Measurements from ENCODE around the gene UNC5CL.

The UNC5CL gene

DNA sequence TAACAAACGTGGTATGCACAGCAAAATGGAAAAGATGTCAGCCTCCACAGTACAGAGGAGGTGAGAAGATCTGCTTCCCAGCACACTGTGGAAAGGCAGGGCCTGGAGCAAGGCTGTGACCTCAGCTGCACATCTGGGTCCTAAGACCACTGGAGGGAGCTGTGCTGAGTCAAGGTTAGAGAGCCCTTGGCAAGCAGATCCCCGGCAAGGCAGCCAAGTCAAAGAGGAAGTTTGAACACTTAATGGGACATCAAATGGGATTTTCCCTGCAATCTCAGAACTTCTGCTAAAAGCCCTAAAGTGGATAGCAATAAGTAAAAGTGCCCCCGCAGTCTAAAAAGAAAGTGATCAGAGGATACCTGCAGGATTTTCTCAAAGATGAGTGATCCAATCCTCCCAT lies 39.5 kb downstream of the UNC5CL start:
- no peak for TF ChIP-seq TAF1 (IDR thresholded peaks at IDR 0.05; ENCODE audit: low read depth, low read length)
- TF ChIP-seq POLR2AphosphoS5 (IDR thresholded peaks at IDR 0.05; ENCODE audit: low read depth, low read length) = no peak
- DNase-seq (ENCODE audit: insufficient read length, low spot score) (peak; percentile 27), FAIRE-seq (no peak)

DNA sequence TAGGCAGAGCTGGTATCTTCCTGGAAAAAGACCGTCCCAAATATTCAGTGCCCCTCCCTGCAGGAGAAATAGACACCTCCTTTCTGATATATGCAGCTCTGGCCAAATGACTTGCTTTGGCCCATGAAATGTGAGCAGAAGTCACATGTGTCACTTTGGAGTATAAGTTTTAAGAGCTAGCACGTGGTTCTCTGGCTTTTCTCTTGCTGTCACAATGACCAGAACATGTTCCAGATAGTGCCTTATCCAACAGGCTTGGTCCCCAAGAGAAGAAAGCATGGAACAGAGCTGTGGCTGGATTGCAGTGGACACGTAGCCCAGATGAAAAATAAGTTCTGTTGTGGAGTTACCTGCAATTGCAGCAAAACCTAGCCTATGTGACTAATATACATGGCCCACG lies 40.4 kb downstream of the UNC5CL start:
- TF ChIP-seq TAF1 (IDR thresholded peaks at IDR 0.05; ENCODE audit: low read depth, low read length) = no peak
- TF ChIP-seq PAX5 (IDR thresholded peaks at IDR 0.05; ENCODE audit: insufficient read depth, low read length, severe bottlenecking) = no peak
- TF ChIP-seq SPI1 (IDR thresholded peaks at IDR 0.05; ENCODE audit: low read depth, low read length) = no peak
- TF ChIP-seq POLR2A (IDR thresholded peaks at IDR 0.05; ENCODE audit: low read depth, low read length) = no peak
- no peak for TF ChIP-seq POU2F2 (IDR thresholded peaks at IDR 0.05; ENCODE audit: low read depth, low read length)
- no peak for TF ChIP-seq POLR2AphosphoS5 (IDR thresholded peaks at IDR 0.05; ENCODE audit: low read depth, low read length)
- FAIRE-seq = no peak

DNA sequence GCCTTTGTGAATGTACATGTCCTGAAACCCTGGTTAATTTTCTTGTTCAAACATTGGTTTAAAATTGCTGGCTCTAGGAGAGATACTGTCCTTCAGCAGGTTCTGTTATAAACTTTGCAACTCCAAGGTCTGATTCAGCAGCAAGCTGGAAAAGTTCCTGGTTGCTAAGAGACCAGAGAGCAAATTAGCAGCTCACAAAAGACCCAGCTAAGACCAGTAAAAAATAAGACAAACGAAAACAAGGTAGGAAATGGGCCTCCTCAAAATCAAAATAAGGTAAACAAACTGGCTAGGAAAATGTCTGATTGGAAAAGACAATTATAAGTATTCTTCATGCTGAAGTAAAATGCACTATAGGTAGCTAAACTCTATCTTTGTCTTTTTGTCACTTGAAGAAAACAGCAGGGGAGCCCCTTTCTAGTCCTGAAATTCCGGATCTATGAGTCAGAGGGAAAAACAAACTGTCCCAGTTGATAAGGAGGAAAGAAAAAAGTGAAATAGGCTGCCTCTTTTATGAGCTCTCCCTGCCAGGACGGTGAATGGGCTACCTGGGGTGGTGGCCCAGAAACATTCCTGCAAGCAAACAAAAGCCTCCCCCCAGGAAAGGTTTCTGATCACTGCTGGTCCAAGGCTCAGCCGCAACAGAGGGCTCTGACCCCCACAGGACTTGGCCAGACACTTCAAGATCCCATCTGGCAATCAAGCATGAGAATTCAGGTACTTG lies 41.6 kb downstream of the UNC5CL start:
- FAIRE-seq = no peak
- no peak for DNase-seq (ENCODE audit: insufficient read length, low spot score)
- TF ChIP-seq SPI1 (IDR thresholded peaks at IDR 0.05; ENCODE audit: low read depth, low read length) (no peak), PAX5 (IDR thresholded peaks at IDR 0.05; ENCODE audit: insufficient read depth, low read length, severe bottlenecking) (no peak), POU2F2 (IDR thresholded peaks at IDR 0.05; ENCODE audit: low read depth, low read length) (no peak)

More for the DNA sequence above, 40.4 kb downstream of the UNC5CL start:
- DNase-seq (ENCODE audit: insufficient read length, low spot score) = no peak

DNA sequence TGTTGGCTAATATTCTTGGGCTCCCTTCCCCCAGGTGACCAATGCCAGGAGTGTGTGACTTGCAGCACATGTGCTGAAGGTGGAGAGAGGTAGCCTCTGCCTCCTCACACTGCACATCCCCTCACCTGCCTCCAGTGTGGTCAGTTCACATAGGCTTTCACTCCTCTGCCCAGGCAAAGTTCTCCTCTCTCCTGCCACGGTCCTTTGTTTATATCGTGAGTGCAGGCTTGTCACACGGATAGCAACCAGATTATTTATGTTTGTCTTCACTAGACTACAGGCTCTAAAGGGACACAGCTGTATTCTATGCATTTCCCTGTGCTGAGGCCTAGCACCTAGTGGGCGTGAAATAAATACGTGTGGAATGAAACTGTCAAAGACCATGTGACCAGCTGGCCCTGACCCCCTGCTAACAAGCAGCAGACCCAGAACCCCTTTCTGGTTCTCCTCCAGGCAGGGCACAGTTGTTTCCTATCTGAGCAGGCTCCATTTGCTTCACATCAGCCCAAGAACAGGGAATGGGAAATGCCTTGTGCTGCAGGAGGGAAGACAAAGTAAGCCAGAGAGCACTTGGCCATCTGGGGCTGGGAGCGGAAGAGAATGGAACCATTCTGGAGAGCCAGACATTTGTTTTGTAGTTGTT lies 42.3 kb downstream of the UNC5CL start:
- TF ChIP-seq TAF1 (IDR thresholded peaks at IDR 0.05; ENCODE audit: low read depth, low read length) = no peak
- no peak for TF ChIP-seq POLR2A (IDR thresholded peaks at IDR 0.05; ENCODE audit: low read depth, low read length)
- no peak for TF ChIP-seq POU2F2 (IDR thresholded peaks at IDR 0.05; ENCODE audit: low read depth, low read length)
- TF ChIP-seq PAX5 (IDR thresholded peaks at IDR 0.05; ENCODE audit: insufficient read depth, low read length, severe bottlenecking) = no peak
- no peak for TF ChIP-seq POLR2AphosphoS5 (IDR thresholded peaks at IDR 0.05; ENCODE audit: low read depth, low read length)
- no peak for TF ChIP-seq SPI1 (IDR thresholded peaks at IDR 0.05; ENCODE audit: low read depth, low read length)
- no peak for FAIRE-seq
- no peak for DNase-seq (ENCODE audit: insufficient read length, low spot score)

DNA sequence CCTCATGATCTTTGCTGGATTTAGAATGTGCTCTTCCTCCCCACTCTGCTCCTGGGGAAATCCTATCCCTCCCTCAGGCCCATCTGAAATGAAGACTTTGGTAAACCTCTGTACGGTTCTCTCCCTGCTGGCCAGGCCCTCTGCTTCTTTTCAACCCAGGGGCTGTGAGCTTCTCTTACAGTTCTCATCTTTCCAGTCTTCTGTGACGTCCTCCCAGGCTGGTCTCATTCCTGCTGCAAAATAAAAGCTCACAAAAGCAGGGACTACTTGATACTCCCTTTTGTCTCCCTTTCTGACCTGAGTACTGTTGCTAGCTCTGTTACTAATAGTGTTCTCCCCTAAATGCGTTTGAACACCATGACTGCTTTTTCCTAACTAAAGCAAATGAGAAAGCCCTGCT lies 46.3 kb downstream of the UNC5CL start:
- DNase-seq (ENCODE audit: insufficient read length, low spot score) (no peak), FAIRE-seq (no peak)
- TF ChIP-seq POU2F2 (IDR thresholded peaks at IDR 0.05; ENCODE audit: low read depth, low read length) = no peak
- TF ChIP-seq POLR2A (IDR thresholded peaks at IDR 0.05; ENCODE audit: low read depth, low read length) = no peak
- no peak for TF ChIP-seq PAX5 (IDR thresholded peaks at IDR 0.05; ENCODE audit: insufficient read depth, low read length, severe bottlenecking)
- TF ChIP-seq POLR2AphosphoS5 (IDR thresholded peaks at IDR 0.05; ENCODE audit: low read depth, low read length) = no peak
- no peak for TF ChIP-seq TAF1 (IDR thresholded peaks at IDR 0.05; ENCODE audit: low read depth, low read length)
- no peak for TF ChIP-seq SPI1 (IDR thresholded peaks at IDR 0.05; ENCODE audit: low read depth, low read length)

DNA sequence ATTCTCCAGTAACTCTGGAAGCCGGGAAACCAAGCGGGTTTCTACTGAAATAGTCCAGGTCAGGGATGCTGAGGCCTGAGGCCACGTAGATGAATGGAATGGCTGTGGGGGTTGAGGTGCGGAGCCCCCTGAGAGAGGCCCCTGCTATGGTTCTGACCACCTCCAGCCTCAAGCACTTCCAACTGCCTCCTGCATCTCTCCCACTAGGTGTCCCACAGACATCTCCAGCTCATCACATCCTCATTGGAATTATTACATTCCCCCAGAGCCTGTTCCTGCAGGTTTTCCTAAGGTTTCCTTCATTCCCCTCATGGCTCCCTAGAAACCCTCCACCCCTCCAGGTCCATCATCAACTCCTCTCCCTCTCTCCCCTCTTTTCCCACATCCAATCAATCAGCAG lies 48.7 kb downstream of the UNC5CL start:
- FAIRE-seq = no peak

DNA sequence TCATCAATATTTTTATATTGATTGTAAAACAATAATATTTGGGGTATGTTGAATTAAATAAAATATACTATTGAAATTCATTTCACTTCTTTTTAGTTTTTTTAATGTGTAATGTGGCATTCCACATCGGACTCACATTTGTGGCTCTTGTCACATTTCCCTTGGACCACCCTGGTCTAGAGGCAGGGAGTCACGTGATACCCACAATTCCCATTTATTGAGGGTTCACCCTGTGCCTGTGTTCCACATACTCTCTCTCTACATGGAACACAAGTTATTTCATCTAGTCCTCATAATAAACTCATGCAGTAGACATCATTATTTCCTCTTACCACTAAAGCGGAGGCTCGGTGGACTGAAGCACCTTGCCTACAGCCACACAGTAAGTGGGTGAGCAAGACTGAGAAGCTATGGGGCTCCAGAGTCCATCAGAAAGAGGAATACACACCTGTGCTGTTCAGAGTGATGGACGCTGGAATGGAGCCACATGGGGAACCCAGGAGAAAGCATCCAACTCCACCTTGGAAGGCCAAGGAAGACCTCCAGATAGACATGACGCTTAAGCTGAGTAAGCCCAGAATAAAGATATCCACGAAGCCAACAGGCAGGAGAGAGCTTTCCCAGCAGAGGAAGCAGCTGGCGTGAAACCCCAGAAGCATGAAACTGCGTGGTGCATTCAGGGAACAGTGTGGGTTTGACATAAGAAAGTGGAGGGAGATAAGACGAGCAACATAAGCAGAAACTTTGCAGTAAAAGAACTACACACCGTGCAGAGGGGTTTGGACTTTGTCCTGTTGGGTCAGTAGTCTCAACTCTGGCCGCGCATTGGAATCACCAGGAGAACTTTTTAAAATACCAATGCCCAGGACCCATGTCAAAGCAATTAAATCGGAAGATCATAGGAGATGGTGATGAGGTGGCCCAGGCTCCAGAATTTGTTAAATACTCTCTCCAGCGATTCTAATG lies 49.5 kb downstream of the UNC5CL start:
- TF ChIP-seq TAF1 (IDR thresholded peaks at IDR 0.05; ENCODE audit: low read depth, low read length) (no peak), POLR2AphosphoS5 (IDR thresholded peaks at IDR 0.05; ENCODE audit: low read depth, low read length) (no peak), POLR2A (IDR thresholded peaks at IDR 0.05; ENCODE audit: low read depth, low read length) (no peak), SPI1 (IDR thresholded peaks at IDR 0.05; ENCODE audit: low read depth, low read length) (no peak), PAX5 (IDR thresholded peaks at IDR 0.05; ENCODE audit: insufficient read depth, low read length, severe bottlenecking) (no peak), POU2F2 (IDR thresholded peaks at IDR 0.05; ENCODE audit: low read depth, low read length) (no peak)
- DNase-seq (ENCODE audit: insufficient read length, low spot score) = no peak
- no peak for FAIRE-seq

More for the DNA sequence above, 48.7 kb downstream of the UNC5CL start:
- no peak for DNase-seq (ENCODE audit: insufficient read length, low spot score)
- TF ChIP-seq POLR2AphosphoS5 (IDR thresholded peaks at IDR 0.05; ENCODE audit: low read depth, low read length) = no peak
- TF ChIP-seq POU2F2 (IDR thresholded peaks at IDR 0.05; ENCODE audit: low read depth, low read length) = no peak
- TF ChIP-seq TAF1 (IDR thresholded peaks at IDR 0.05; ENCODE audit: low read depth, low read length) = no peak
- TF ChIP-seq SPI1 (IDR thresholded peaks at IDR 0.05; ENCODE audit: low read depth, low read length) = no peak
- no peak for TF ChIP-seq PAX5 (IDR thresholded peaks at IDR 0.05; ENCODE audit: insufficient read depth, low read length, severe bottlenecking)
- TF ChIP-seq POLR2A (IDR thresholded peaks at IDR 0.05; ENCODE audit: low read depth, low read length) = no peak

DNA sequence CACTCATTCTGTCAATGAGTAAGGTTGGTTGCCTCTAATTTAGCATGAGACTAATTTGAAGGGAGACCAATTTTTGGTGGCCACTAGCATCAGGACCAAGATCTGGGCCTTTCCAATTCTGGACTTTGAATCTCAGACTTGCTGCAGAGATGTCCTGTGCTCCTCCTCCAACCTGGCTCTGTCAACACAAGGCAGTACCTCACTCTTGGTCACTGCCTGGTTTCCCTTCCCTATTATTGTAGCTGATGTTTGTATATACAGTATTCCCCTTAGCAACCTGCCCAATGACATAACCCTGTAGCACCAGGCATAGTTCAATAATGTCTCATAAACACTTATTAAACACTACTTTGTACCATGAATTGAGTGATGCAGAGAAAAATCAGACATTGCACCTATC lies 50.4 kb downstream of the UNC5CL start:
- DNase-seq (ENCODE audit: insufficient read length, low spot score) (no peak), FAIRE-seq (no peak)
- TF ChIP-seq SPI1 (IDR thresholded peaks at IDR 0.05; ENCODE audit: low read depth, low read length) = peak; percentile 49
- no peak for TF ChIP-seq PAX5 (IDR thresholded peaks at IDR 0.05; ENCODE audit: insufficient read depth, low read length, severe bottlenecking)

DNA sequence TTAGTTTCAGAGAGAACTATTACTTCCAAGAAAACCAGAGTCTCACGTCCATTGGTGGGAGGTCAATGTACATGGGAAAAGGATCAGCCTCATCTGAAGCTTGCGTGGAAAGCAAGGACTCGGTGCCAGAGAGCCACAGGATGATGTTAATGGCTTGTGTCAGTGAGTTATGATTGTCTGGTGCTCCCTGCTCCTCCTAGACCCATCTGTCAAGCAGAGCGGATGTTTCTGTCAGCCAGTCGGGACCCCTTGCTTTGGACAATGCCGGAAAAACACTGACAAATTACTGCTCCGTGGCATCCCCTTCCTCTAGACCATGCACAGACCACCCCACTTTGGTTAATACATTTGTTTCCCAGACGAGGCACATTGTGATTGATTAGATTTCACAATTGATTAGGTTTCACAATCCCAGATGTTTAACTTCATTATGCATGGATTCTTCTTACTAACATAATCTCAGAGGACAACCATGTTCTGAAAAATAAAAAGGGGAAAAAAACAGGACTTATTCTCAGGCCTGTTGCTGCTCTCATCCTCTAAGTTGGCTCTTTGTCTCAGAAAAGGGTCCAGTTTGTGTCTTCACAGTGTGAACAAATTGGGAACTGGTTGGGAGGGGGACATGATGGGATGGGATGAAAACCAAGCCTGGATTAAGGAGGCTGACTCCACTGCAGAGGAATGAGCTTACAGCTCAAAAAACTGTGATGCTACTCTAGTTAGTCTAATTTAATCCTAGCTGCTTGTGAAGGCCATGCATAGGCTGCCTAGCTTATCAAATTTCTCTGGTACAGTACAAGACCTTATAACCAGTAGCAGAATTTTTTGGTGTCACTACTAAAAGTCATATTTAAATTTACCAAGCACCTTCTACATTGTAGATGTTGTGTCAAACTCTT lies 51.9 kb downstream of the UNC5CL start:
- DNase-seq (ENCODE audit: insufficient read length, low spot score) (no peak), FAIRE-seq (no peak)
- TF ChIP-seq TAF1 (IDR thresholded peaks at IDR 0.05; ENCODE audit: low read depth, low read length) (no peak), POLR2AphosphoS5 (IDR thresholded peaks at IDR 0.05; ENCODE audit: low read depth, low read length) (no peak), PAX5 (IDR thresholded peaks at IDR 0.05; ENCODE audit: insufficient read depth, low read length, severe bottlenecking) (no peak), POLR2A (IDR thresholded peaks at IDR 0.05; ENCODE audit: low read depth, low read length) (no peak), SPI1 (IDR thresholded peaks at IDR 0.05; ENCODE audit: low read depth, low read length) (no peak), POU2F2 (IDR thresholded peaks at IDR 0.05; ENCODE audit: low read depth, low read length) (no peak)
